SW 1271 (cell line): Measurements from ENCODE around the gene HLA-DMB.
A peak's percentile ranks its signal among the peaks of the same experiment; 100 is the strongest.

ENCODE experiments used
- DNase-seq, 2 experiments: peaks; one replicate each; lab custom pipeline; 2025; lab: John Stamatoyannopoulos, UW

HLA-DMB gene

GRCh38 chr6:32908897-32909296 lies 31.9 kb downstream of the HLA-DMB start:
- no peak for DNase-seq

GRCh38 chr6:32906539-32906938 lies 34.3 kb downstream of the HLA-DMB start:
- peak in 1 of 2 experiments; percentile 39 for DNase-seq

- DNase-seq, result no peak
Observed at GRCh38 chr6:32905078-32905477, 35.8 kb downstream of the HLA-DMB start.

- no peak for DNase-seq
Observed at GRCh38 chr6:32903952-32904351, 36.9 kb downstream of the HLA-DMB start.

- DNase-seq, result no peak
Observed at GRCh38 chr6:32895006-32895345, 45.9 kb downstream of the HLA-DMB start.

GRCh38 chr6:32894085-32895005 lies 46.5 kb downstream of the HLA-DMB start:
- DNase-seq, result peak; percentile 69 to 90

GRCh38 chr6:32890831-32891230 lies 50.0 kb downstream of the HLA-DMB start:
- no peak for DNase-seq

- no peak for DNase-seq
Observed at GRCh38 chr6:32889533-32889932, 51.3 kb downstream of the HLA-DMB start.

- no peak for DNase-seq
Observed at GRCh38 chr6:32888576-32888975, 52.3 kb downstream of the HLA-DMB start.

GRCh38 chr6:32887616-32888015 lies 53.2 kb downstream of the HLA-DMB start:
- no peak for DNase-seq

- DNase-seq, result peak in 1 of 2 experiments; percentile 6
Observed at GRCh38 chr6:32886681-32887383, 54.0 kb downstream of the HLA-DMB start.

GRCh38 chr6:32885698-32886286 lies 55.0 kb downstream of the HLA-DMB start:
- DNase-seq, result peak; percentile 24 to 80
